H9 (cell line): ENCODE results near the gene FGF11. TPM values are rescaled to one million over a fixed set of nuclear protein-coding genes. Genes with fewer than 3 reads are reported as not detected.

Source experiments
- DNase-seq: peaks from one replicate; pipeline ENCODE4 v3.0.0-alpha.2; 2017
- H2AFZ ChIP-seq: one replicate; pipeline ENCODE4 v1.6.1; 2013; ENCODE audit warnings: mild to moderate bottlenecking, low read length, control low read depth, moderate library complexity
- H2AK5ac ChIP-seq: 2 replicates; pipeline ENCODE4 v1.6.1; 2013; ENCODE audit warnings: low read length, control low read depth, mixed read lengths; ENCODE audit not compliant: insufficient read length
- H2BK120ac ChIP-seq: one replicate; pipeline ENCODE4 v1.6.1; 2013; ENCODE audit warnings: low read depth, mild to moderate bottlenecking, low read length, control low read depth, inconsistent platforms; ENCODE audit not compliant: poor library complexity, severe bottlenecking
- H2BK12ac ChIP-seq: 2 replicates; pipeline ENCODE4 v1.6.1; 2013; ENCODE audit warnings: low read length, control low read depth, mixed read lengths, low read depth; ENCODE audit not compliant: insufficient read length
- H2BK15ac ChIP-seq: 2 replicates; pipeline ENCODE4 v1.6.1; 2013; ENCODE audit warnings: low read depth, low read length, control low read depth
- H2BK20ac ChIP-seq: one replicate; pipeline ENCODE4 v1.6.1; 2013; ENCODE audit warnings: low read depth, mild to moderate bottlenecking, low read length, control low read depth, inconsistent platforms; ENCODE audit not compliant: poor library complexity, severe bottlenecking
- H2BK5ac ChIP-seq: 2 replicates; pipeline ENCODE4 v1.6.1; 2013; ENCODE audit warnings: low read length, control low read depth, mixed read lengths; ENCODE audit not compliant: insufficient read length
- H3K14ac ChIP-seq: 2 replicates; pipeline ENCODE4 v1.6.1; 2013; ENCODE audit warnings: low read length, control low read depth; ENCODE audit not compliant: insufficient read depth
- H3K18ac ChIP-seq: 2 replicates; pipeline ENCODE4 v1.6.1; 2013; ENCODE audit warnings: low read depth, mild to moderate bottlenecking, mixed read lengths, low read length, control low read depth; ENCODE audit not compliant: insufficient read length
- H3K23ac ChIP-seq: 2 replicates; pipeline ENCODE4 v1.6.1; 2013; ENCODE audit warnings: low read length, control low read depth, mixed read lengths, low read depth; ENCODE audit not compliant: insufficient read length
- H3K23me2 ChIP-seq: 2 replicates; pipeline ENCODE4 v1.6.1; 2013; ENCODE audit warnings: low read depth, mild to moderate bottlenecking, mixed read lengths, low read length, control low read depth; ENCODE audit not compliant: insufficient read length, poor library complexity, severe bottlenecking
- H3K27ac ChIP-seq: 2 replicates; pipeline ENCODE4 v1.5.1; 2013; ENCODE audit warnings: low read length, control low read depth, mixed read lengths, low read depth; ENCODE audit not compliant: insufficient read length
- H3K27me3 ChIP-seq: 2 replicates; pipeline ENCODE4 v1.6.1; 2013; ENCODE audit warnings: low read length, control low read depth, inconsistent platforms; ENCODE audit not compliant: insufficient read depth
- H3K4ac ChIP-seq: 2 replicates; pipeline ENCODE4 v1.6.1; 2013; ENCODE audit warnings: low read depth, mild to moderate bottlenecking, control low read depth, inconsistent platforms, low read length, moderate library complexity
- H3K4me1 ChIP-seq: 2 replicates; pipeline ENCODE4 v1.6.1; 2013; ENCODE audit warnings: low read length, control low read depth, inconsistent platforms; ENCODE audit not compliant: insufficient read depth
- H3K4me2 ChIP-seq: 2 replicates; pipeline ENCODE4 v1.6.1; 2013; ENCODE audit warnings: low read length, control low read depth, mixed read lengths; ENCODE audit not compliant: insufficient read length, insufficient read depth
- H3K56ac ChIP-seq: 2 replicates; pipeline ENCODE4 v1.6.1; 2013; ENCODE audit warnings: low read depth, mild to moderate bottlenecking, mixed read lengths, low read length, control low read depth; ENCODE audit not compliant: insufficient read length
- H3K79me1 ChIP-seq: 2 replicates; pipeline ENCODE4 v1.6.1; 2013; ENCODE audit warnings: low read depth, mild to moderate bottlenecking, moderate library complexity, low read length, control low read depth, inconsistent platforms; ENCODE audit not compliant: insufficient read depth, poor library complexity, severe bottlenecking
- H3K79me2 ChIP-seq: 2 replicates; pipeline ENCODE4 v1.6.1; 2013; ENCODE audit warnings: low read length, control low read depth, inconsistent platforms; ENCODE audit not compliant: insufficient read depth
- H3K9ac ChIP-seq: 2 replicates; pipeline ENCODE4 v1.6.1; 2013; ENCODE audit warnings: low read length, control low read depth, mixed read lengths; ENCODE audit not compliant: insufficient read length; ENCODE audit errors: extremely low read depth
- H3K9me3 ChIP-seq: one replicate; pipeline ENCODE4 v1.6.1; 2013; ENCODE audit warnings: low read depth, low read length, inconsistent platforms; ENCODE audit not compliant: control insufficient read depth
- H3T11ph ChIP-seq: one replicate; pipeline ENCODE4 v1.6.1; 2013; ENCODE audit warnings: mild to moderate bottlenecking, low read length, control low read depth, inconsistent platforms
- H4K20me1 ChIP-seq: one replicate; pipeline ENCODE4 v1.6.1; 2013; ENCODE audit not compliant: control insufficient read depth, insufficient read length, insufficient read depth
- H4K5ac ChIP-seq: 2 replicates; pipeline ENCODE4 v1.6.1; 2013; ENCODE audit warnings: low read depth, mild to moderate bottlenecking, mixed read lengths, low read length, control low read depth; ENCODE audit not compliant: insufficient read length
- H4K8ac ChIP-seq: replicated peaks from 2 replicates; pipeline ENCODE4 v1.6.1; 2013; ENCODE audit warnings: low read length, control low read depth, mixed read lengths, low read depth; ENCODE audit not compliant: insufficient read length
- H4K91ac ChIP-seq: 2 replicates; pipeline ENCODE4 v1.6.1; 2013; ENCODE audit warnings: low read depth, mild to moderate bottlenecking, moderate library complexity, mixed read lengths, low read length, control low read depth; ENCODE audit not compliant: insufficient read length
- H3K27ac Mint-ChIP-seq, 3 experiments: 2 replicates in 2 of 3; 3 replicates in 1 of 3; pipeline ENCODE4 v1.8.0; 2020 to 2021; ENCODE audit warnings: mixed read lengths in 3 of 3, mild to moderate bottlenecking in 1 of 3, moderate library complexity in 1 of 3
- H3K27me3 Mint-ChIP-seq: 2 replicates; pipeline ENCODE4 v1.8.0; 2021; ENCODE audit warnings: low read depth, mild to moderate bottlenecking, moderate library complexity, mixed read lengths
- H3K36me3 Mint-ChIP-seq, 3 experiments: 2 replicates in 2 of 3; 3 replicates in 1 of 3; pipeline ENCODE4 v1.8.0; 2020 to 2021; ENCODE audit warnings: low read depth in 3 of 3, mixed read lengths in 3 of 3; ENCODE audit not compliant: insufficient read depth in 1 of 3
- H3K4me1 Mint-ChIP-seq, 2 experiments: 2 replicates each; pipeline ENCODE4 v1.8.0; 2020; ENCODE audit warnings: mixed read lengths in 2 of 2
- H3K4me3 Mint-ChIP-seq, 2 experiments: 2 replicates in 1 of 2; 3 replicates in 1 of 2; pipeline ENCODE4 v1.8.0; 2020 to 2021; ENCODE audit warnings: mild to moderate bottlenecking in 2 of 2, mixed read lengths in 2 of 2, moderate library complexity in 1 of 2
- H3K9me3 Mint-ChIP-seq, 2 experiments: 2 replicates in 1 of 2; 3 replicates in 1 of 2; pipeline ENCODE4 v1.8.0; 2020; ENCODE audit warnings: mild to moderate bottlenecking in 2 of 2, mixed read lengths in 2 of 2, moderate library complexity in 1 of 2
- CTCF ChIP-seq: fragments of 200-600 bp; sonication (generic); conservative IDR thresholded peaks from 3 replicates; pipeline ENCODE4 v1.8.0; 2021; ENCODE audit warnings: antibody characterized with exemption, mild to moderate bottlenecking
- WGBS: extraction: QIAGEN DNeasy Blood & Tissue Kit; methylation state at CpG from one replicate; pipeline ENCODE4 v1.1.7; 2013; ENCODE audit warnings: missing lambda C conversion rate, low lambda C conversion rate, mixed read lengths; ENCODE audit not compliant: insufficient read length; ENCODE audit errors: extremely low coverage; 5-methylcytosine and 5-hydroxymethylcytosine counted together
- total RNA-seq: library from RNA; stranded (reverse); gene quantifications from 2 replicates; pipeline ENCODE4 v1.2.1, GENCODE V29; 2021

FGF11 gene
- total RNA-seq, 1 experiment from 2014 or later = 15.2 TPM

- H4K8ac ChIP-seq = no peak overlapping the region
- H2BK20ac ChIP-seq = no peak overlapping the region
- Mint-ChIP-seq H3K4me3 (peak overlapping the region; percentile 93 to 98), H3K4me1 (peaks cover 41 to 49% of the 10 kb centered on the region in 2 experiments), H3K36me3 (peaks cover 0 to 13% (median 2%) of the 10 kb centered on the region in 3 experiments; a peak in 3 of 7 replicates), H3K27ac (peak overlapping the region; percentile 67 to 99 (median 97); a peak in 6 of 7 replicates), H3K27me3 (peaks cover 32% of the 10 kb centered on the region), H3K9me3 (no peaks in the 10 kb centered on the region; a peak in 1 of 5 replicates)
- no peak overlapping the region for H4K91ac ChIP-seq
- H3K18ac ChIP-seq = no peak overlapping the region
- H2BK15ac ChIP-seq = no peak overlapping the region
- H3K56ac ChIP-seq = no peak overlapping the region
- no peak overlapping the region for H3K27ac ChIP-seq
- H2AK5ac ChIP-seq = no peak overlapping the region
- no peaks in the 10 kb centered on the region for H3K79me1 ChIP-seq
- H3K4me2 ChIP-seq = peak overlapping the region; percentile 60
- H3T11ph ChIP-seq = no peak overlapping the region
- H3K23me2 ChIP-seq = peaks cover 32% of the 10 kb centered on the region
- H3K4ac ChIP-seq = no peak overlapping the region
- no peak overlapping the region for H2BK120ac ChIP-seq
- no peak overlapping the region for H4K5ac ChIP-seq
- H2BK12ac ChIP-seq = no peak overlapping the region
- no peaks in the 10 kb centered on the region for H3K9me3 ChIP-seq
- H4K20me1 ChIP-seq = no peaks in the 10 kb centered on the region
- H2BK5ac ChIP-seq = no peak overlapping the region
- H3K14ac ChIP-seq = no peak overlapping the region; the same call in 1 of the 2 replicates
- DNase-seq = peak; percentile 79
- H3K9ac ChIP-seq = no peak overlapping the region
- H3K27me3 ChIP-seq = peaks cover 7% of the 10 kb centered on the region
- no peak overlapping the region for H2AFZ ChIP-seq
- no peaks in the 10 kb centered on the region for H3K79me2 ChIP-seq
- no CpG with 5 or more reads among the region's 12 CpGs for WGBS
- H3K4me1 ChIP-seq = no peaks in the 10 kb centered on the region; the same call in 1 of the 2 replicates
- H3K23ac ChIP-seq = no peak overlapping the region
- peak; percentile 23; the same call in 1 of the 3 replicates for TF ChIP-seq CTCF
Measured at GRCh38 chr17:7440834-7441195, 1.5 kb downstream of the FGF11 start.
